ENCODE data around the gene KDM4C. TPM values are rescaled to one million over a fixed set of nuclear protein-coding genes. Genes with fewer than 3 reads are reported as not detected.

The KDM4C gene
- total RNA-seq, 1 experiment from 2014 or later: 16.8 TPM

DNA sequence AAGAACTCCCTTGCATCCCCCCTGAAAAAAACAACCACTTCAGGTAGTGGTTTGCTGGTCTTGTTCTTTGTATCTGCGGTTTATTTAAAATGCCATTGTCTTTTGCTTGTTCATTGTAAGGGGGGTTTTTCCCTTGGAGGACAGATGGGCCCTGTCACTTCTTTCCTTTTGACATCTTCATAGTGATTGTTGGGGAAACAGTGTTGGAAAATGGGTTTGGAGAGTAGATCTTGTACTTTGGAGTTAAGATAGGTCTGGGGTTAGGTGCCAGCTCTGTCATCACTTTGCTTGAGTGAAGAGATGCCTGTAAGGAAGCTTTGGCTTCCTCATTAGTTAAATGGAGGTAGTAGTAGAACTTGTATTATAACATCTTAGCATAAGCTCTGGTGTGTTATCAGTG, 112.4 kb downstream of the KDM4C start:
- Histone ChIP-seq H3K27ac (ENCODE audit: low read depth, low read length) (no peak overlapping the region), H4K20me1 (ENCODE audit: insufficient read depth) (no peaks in the 10 kb centered on the region), H3K9me2 (ENCODE audit: insufficient read depth) (no peaks in the 10 kb centered on the region)

More for the DNA sequence above, 112.4 kb downstream of the KDM4C start:
- H3K9ac ChIP-seq (ENCODE audit: low read length): no peak overlapping the region
- no peak for ATAC-seq
- no peaks in the 10 kb centered on the region for H3K9me3 ChIP-seq (ENCODE audit: control insufficient read depth in 1 of 2, insufficient read depth in 1 of 2, low read depth in 1 of 2, low read length in 2 of 2)
- H3K79me2 ChIP-seq (ENCODE audit: insufficient read depth, low read length): no peaks in the 10 kb centered on the region
- H2AFZ ChIP-seq (ENCODE audit: low read depth, low read length, poor library complexity, severe bottlenecking): no peak overlapping the region
- H3K4me2 ChIP-seq (ENCODE audit: low read length): no peak overlapping the region
- no TSS peak for BruUV-seq (replicated peaks)
- no peaks in the 10 kb centered on the region for H3K4me1 ChIP-seq (ENCODE audit: control insufficient read depth in 1 of 2, insufficient read depth in 2 of 2, low read length in 2 of 2)
- no peaks in the 10 kb centered on the region for H3K36me3 ChIP-seq (ENCODE audit: control insufficient read depth in 1 of 2, insufficient read depth in 2 of 2, low read length in 2 of 2)
- H3K4me3 ChIP-seq (replicated peaks in 1 of 2; ENCODE audit: low read depth in 1 of 2, low read length in 2 of 2): no peak overlapping the region
- H3K27me3 ChIP-seq (ENCODE audit: insufficient read depth, low read length): no peaks in the 10 kb centered on the region
- POLR2A ChIA-PET: no interaction called here
- RAD21 ChIA-PET (ENCODE audit: low non-redundant PET in 1 of 2, low total read pairs in 2 of 2, uncharacterized antibody in 2 of 2, unreplicated experiment in 2 of 2): no interaction called here
- CTCF ChIA-PET: no interaction called here
- TF ChIP-seq TCF7L2 (IDR thresholded peaks at IDR 0.05; ENCODE audit: borderline replicate concordance, extremely low read depth, insufficient read depth, insufficient read length): no peak
- TF ChIP-seq EGR1 (IDR thresholded peaks at IDR 0.05; ENCODE audit: low read depth): no peak
- TF ChIP-seq POLR2A (IDR thresholded peaks at IDR 0.05; ENCODE audit: borderline replicate concordance, extremely low read depth, insufficient read depth, insufficient read length): no peak
- TF ChIP-seq EZH2 (IDR thresholded peaks at IDR 0.05): no peak
- TF ChIP-seq EZH2phosphoT487 (IDR thresholded peaks at IDR 0.05; ENCODE audit: borderline replicate concordance): no peak
- TF ChIP-seq, protein P1, sequence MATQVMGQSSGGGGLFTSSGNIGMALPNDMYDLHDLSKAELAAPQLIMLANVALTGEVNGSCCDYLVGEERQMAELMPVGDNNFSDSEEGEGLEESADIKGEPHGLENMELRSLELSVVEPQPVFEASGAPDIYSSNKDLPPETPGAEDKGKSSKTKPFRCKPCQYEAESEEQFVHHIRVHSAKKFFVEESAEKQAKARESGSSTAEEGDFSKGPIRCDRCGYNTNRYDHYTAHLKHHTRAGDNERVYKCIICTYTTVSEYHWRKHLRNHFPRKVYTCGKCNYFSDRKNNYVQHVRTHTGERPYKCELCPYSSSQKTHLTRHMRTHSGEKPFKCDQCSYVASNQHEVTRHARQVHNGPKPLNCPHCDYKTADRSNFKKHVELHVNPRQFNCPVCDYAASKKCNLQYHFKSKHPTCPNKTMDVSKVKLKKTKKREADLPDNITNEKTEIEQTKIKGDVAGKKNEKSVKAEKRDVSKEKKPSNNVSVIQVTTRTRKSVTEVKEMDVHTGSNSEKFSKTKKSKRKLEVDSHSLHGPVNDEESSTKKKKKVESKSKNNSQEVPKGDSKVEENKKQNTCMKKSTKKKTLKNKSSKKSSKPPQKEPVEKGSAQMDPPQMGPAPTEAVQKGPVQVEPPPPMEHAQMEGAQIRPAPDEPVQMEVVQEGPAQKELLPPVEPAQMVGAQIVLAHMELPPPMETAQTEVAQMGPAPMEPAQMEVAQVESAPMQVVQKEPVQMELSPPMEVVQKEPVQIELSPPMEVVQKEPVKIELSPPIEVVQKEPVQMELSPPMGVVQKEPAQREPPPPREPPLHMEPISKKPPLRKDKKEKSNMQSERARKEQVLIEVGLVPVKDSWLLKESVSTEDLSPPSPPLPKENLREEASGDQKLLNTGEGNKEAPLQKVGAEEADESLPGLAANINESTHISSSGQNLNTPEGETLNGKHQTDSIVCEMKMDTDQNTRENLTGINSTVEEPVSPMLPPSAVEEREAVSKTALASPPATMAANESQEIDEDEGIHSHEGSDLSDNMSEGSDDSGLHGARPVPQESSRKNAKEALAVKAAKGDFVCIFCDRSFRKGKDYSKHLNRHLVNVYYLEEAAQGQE (IDR thresholded peaks at IDR 0.05; ENCODE audit: low read depth): no peak
- no peak for TF ChIP-seq FOSL1 (IDR thresholded peaks at IDR 0.05; ENCODE audit: low read depth)
- no peak for TF ChIP-seq ELF1 (IDR thresholded peaks at IDR 0.05; ENCODE audit: borderline replicate concordance, low read depth)
- TF ChIP-seq, protein P2, sequence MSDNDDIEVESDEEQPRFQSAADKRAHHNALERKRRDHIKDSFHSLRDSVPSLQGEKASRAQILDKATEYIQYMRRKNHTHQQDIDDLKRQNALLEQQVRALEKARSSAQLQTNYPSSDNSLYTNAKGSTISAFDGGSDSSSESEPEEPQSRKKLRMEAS (IDR thresholded peaks at IDR 0.05): no peak
- DNase-seq (ENCODE audit: low read depth, low spot score): no peak
- intact Hi-C loops (cut with micrococcal nuclease): no loop called here
